Tongue (tissue), 2 donors: ENCODE measurements around the gene ACSF3. TPM values are rescaled to one million over a fixed set of nuclear protein-coding genes. Genes with fewer than 3 reads are reported as not detected.

ENCODE experiments used
- DNase-seq: peaks from one replicate; pipeline ENCODE4 v3.0.0-alpha.2; 2015
- total RNA-seq: library from RNA; depleted of rRNA; stranded (reverse); fragments of >200 nt; gene quantifications from one replicate; pipeline ENCODE4 v1.2.3, GENCODE V29; 2014

ACSF3 gene
- total RNA-seq, 1 donor from 2014 or later: 20.1 TPM

GRCh38 chr16:89145406-89146161, 51.9 kb downstream of the ACSF3 start:
- DNase-seq: no peak

- DNase-seq: no peak
These were observed 52.8 kb downstream of the ACSF3 start for GRCh38 chr16:89146211-89147005.

DNA sequence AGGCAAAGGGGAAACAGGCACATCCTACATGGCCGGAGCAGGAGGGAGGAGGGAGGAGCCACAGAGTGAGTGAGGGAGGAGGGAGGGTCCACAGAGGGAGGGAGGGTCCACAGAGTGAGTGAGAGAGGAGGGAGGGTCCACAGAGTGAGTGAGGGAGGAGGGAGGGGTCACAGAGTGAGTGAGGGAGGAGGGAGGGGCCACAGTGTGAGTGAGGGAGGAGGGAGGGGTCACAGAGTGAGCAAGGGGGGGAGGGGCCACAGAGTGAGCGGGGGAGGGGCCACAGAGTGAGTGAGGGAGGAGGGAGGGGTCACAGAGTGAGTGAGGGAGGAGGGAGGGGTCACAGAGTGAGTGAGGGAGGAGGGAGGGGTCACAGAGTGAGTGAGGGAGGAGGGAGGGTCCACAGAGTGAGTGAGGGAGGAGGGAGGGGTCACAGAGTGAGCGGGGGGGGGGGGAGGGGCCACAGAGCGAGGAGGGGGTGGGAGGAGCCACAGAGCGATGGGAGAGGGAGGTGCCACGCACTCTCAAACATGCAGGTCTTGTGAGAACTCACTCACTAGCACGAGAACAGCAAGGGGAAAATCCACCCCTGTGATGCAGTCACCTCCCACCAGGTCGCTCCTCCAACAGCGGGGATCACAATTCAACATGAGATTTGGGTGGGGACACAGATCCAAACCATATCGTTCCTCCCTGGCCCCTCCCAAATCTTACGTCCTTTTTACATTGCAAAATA, 53.6 kb downstream of the ACSF3 start:
- no peak for DNase-seq

DNA sequence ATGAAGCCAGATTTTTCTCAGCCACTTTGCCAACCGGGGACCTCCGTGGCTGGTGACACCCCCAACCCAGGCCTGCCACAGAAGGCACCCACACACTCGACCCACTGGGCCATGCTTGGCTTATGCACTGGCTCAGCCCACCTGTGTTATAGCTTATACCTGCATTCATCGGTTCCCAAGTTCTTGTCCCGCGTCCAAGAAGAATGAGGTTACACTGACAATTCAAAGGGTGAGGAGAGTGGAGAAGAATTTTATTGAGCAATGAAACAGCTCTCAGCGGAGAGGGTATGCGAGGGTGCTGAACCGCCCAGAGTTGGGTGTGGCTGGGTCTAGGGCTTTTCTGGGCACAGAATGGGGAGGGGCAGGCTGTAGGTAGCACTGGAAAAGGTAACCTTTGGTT, 55.7 kb downstream of the ACSF3 start:
- no peak for DNase-seq

GRCh38 chr16:89150090-89150835, 56.6 kb downstream of the ACSF3 start:
- DNase-seq: no peak

DNA sequence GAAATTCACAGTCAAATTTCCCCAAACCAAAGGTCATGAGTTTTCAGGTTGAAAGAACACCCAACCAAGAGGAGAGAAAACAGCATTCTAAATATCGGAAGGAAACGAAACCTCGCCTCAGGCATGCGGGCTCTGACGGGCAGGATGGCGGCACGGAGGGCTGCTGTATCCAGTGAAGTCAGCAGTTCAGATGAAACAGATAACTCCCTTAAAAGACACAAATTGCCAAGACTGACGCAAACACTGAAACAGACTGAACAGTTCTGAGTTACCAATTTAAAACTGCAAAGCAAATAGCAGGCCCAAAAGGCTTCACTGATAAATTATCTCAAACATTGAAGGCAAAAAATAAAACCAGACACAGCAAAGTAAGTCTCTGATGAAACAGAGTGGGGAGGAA, 57.3 kb downstream of the ACSF3 start:
- no peak for DNase-seq

- DNase-seq: no peak
These were observed 59.4 kb downstream of the ACSF3 start for GRCh38 chr16:89152831-89153700.

- no peak for DNase-seq
These were observed 60.2 kb downstream of the ACSF3 start for GRCh38 chr16:89153848-89154271.

DNA sequence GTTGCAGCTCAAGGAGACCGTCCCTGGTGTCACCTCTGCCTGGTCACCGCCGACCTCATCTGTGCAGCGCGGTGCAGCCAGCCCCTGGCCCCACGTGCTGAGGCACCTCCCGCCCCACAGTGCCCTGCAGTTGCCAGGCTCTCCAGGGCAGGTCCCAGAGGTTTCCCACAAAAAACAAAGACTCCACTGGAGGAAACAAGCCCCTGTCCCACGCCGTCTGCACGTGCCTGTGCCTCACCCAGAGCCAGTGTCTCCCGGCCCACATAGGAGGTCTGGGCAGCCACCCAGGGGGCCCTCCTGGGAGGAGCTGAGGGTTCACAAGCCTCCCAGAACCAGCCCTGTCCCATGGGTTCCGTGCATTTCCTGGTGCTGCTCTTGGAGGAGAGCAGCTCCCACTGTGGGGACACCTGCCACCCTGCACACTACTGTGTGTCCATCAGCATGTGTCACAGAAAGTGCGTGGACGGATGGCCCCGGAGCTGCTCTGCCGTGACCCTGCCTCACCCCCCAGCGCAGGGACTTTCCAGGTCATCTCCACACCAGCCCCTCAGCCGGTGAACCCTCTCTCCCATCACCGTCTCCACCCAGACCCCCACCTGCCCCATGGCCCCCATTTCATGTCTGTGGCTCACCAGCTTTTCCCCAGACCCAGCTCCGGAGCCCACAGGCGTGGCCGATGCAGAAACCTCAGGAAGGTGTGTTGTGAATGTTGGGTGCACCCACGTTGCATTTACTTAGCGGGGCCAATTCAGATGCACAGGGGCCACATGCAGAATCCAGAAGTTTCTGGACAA, 60.9 kb downstream of the ACSF3 start:
- DNase-seq: no peak

DNA sequence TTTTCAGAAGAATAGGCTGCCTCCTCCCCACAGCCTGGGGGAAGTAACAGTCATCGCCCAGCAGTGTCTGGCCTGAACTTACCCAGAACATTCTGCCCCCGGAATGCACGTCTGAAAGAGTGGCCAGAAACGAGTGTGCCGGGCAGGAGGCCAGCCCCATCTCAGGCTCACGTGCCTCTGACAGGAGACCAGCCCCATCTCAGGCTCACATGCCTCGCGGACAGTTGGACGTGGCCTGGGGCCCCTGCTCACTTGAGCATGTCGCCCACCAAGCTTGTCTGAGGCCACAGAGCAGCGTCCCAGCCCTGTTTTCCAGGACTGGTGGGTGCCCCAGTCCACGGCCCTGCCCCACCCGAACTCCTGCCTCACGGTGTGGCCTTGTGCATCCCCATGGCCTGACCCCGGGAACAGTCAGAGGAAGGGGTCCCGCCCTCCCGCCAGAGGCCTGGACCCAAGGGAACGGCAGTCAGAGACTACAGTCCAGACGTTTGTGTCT, 61.6 kb downstream of the ACSF3 start:
- peak; percentile 77 for DNase-seq

- DNase-seq: peak; percentile 28
These were observed 62.4 kb downstream of the ACSF3 start for GRCh38 chr16:89155851-89156739.

DNA sequence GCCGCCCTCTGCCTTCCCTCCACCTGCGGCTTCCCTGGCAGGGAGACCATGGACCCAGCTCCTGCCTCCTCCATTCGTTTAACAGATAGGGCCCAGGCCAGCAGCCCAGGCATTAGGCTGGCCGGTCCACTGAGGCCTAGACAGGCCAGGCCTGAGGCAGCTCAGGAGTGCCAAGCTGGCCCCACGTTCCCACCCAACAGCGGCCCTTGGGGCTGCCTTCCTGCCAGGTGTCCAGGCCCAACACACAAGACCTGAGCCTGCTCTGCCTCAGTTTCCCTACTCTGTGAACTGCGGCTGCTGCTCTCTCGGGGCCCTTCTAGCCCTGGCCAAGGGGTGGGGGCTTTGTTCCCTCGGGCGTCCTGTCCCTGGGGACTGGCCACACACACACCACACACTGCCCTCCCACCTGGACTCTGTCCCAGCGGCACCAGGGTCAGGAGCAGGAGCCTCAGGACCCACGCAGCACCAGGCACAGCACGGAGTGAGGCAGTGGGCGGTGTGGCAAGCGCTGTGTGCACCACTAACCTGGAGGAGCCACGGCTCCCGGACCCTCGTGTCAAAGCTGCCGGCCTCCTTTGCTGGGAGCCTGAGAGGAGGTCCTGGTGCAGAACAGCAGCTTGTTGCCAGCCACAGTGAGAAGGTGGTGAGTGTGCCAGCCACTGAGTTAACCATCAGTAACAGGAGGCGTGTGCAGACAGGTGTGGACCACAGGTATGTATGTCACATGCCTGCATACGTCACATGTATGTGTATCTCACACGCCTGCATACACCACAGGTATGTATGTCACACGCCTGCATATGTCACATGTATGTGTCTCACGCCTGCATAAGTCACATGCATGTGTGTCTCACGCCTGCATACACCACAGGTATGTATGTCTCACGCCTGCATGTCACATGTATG, 63.3 kb downstream of the ACSF3 start:
- DNase-seq: no peak

- no peak for DNase-seq
These were observed 64.1 kb downstream of the ACSF3 start for GRCh38 chr16:89157778-89158177.

DNA sequence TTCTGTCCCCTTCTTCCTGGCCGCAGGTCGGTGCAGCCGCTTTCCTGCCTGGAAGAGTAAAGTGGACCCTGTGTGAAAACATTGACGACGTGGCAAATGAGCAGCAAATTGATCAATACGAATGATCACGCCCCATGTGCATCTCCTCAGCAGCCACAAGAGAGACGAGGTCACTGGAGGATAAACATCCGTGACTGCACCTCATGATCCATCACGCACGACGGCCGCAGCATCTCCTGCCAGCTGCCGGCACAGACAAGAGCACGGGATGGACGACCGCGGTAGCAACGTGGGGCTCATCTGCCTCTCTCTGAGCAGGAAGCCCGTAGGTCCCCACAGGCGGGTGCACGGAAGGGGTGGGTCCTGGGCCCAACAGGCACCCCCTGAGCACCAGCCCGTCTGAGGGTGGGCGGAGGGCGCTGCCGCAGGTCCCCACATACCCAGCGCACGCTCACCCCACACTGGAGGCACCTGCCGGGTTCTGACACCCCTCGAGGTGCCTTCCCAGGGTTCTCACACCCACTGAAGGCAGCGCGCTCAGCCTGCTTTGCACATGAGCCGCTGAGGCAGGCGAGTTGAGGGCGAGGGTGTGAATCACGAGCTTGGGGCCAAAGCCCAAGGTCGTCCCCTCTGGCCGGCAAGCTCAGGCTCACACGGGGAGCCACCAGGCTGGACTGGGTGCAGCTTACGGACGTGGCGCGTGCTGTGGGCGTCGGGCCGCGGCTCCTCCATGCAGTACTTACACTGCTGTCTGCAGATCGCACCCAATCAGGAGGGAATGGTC, 65.6 kb downstream of the ACSF3 start:
- no peak for DNase-seq

DNA sequence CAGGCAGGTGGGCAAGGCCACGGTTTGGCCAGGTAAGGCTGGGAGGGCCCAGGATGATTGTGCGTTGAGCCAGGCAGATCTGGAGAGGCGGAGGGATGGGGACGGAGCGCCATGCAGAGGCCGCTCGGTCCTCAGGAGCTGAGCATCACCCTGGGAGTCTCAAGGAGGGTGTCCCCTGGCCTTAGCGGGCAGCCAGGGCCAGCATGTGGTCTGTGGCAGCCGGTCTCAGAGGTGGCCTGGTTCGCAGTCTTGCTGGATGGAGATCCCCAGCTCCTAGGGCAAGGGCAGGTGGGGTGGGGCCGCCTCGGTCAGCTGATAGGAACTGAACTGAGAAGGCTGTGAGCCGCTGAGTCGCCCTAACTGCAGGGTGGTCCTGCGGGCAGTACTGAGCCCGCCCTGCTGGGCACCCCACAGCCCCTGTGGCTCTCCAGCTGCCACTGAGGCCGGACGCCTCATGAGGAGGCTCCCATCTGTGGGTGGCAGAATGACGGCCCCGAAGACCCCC, 66.2 kb downstream of the ACSF3 start:
- DNase-seq: no peak

DNA sequence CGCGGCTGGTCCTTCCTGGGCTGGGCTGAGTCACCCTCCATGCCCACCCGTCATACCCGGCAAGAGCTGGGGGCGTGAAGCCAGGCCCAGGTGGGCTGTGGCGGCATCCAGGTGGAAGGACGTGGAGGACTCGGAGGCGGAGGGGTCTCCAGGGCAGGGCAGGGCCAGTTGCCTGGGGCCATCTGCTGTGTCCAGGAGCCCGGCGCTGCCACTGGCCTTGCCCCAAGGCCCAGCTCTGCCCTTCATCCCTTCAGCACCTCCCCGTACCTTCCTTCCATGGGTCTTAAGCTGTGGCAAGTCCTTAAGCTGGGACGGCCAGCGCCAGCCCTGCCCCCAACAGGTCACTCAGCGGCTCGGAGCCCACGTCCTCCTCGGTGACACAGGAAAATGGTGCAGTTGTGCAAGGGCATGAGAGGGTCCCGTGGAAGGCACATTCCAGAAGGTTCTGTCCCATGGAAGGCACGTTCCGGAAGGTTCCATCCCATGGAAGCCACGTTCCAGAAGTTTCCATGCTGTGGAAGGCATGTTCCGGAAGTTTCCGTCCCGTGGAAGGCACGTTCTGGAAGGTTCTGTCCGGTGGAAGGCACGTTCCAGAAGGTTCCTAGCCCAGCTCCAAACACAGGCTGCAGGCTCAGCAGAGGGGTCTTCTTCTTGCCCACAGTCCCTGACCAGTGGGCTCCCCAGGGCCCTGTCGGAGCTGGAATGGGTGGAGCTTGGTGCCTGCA, 67.5 kb downstream of the ACSF3 start:
- no peak for DNase-seq
